HG03571 (cell line): ENCODE measurements around the gene DNMT1.
"Not testable (repeated sequence)": the region's sequence is repeated elsewhere in the genome, so short reads cannot be mapped to it uniquely, and the experiment has no call there.

Experiments used
- ATAC-seq: cut with Tn5 transposase; IDR thresholded peaks from one replicate; pipeline ENCODE4 v1.9.1; 2021; ENCODE audit not compliant: unreplicated experiment

DNMT1 gene

DNA sequence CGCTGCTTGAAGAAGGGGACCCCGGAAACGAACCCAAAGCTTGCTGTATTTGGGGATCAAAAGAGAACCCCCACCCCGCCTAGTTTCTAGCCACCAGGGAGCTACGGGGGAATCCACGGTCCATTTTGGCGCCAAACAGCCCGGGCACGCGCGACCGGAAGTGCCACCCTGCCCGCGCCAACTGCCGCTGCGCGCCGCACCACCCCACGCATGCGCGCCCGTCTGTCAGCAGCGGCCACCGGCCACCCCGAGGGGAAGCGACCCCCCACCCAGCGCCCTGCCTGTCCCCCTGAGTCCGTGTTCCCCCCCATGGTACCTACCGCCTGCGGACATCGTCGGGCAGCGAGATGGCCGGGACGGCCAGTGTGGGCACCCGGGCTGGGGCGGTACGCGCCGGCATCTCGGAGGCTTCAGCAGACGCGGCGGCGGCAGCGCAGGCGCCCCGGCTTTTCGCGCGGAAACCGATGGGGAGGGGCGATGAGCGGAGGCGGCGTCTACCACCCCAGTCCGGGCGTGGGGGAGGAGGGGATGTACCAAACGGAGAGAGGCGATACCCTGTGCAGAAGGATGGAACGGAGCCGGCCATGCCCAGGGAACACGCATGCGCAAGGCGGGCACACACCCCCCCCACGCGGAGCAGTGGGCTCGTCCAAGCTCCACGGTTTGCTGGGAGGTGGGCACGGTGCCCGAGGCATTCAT lies at the start of gene DNMT1:
DNMT1 (minus strand) TSS at position 454 of the 699 bp plus-strand sequence; CDS start at position 400, 54 bp downstream.
- ATAC-seq, result peak; percentile 64

DNA sequence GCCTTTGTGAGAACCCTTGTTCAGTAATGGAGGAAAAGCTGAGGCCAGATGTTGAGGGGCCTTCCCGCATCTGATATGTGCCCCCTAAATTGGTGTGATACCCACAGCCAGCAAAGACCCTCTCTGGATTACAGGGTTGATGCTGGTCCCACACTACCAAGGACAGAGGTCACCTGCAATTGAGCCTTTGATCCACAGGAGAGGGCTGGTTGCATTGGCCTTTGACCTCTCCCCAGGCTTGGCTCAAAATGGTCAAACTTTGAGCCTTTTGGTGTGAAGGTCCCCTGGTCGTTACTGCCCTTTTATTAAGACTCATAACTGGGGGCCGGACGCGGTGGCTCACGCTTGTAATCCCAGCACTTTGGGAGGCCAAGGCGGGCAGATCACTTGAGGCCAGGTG lies 48.9 kb upstream of the DNMT1 start:
- no peak for ATAC-seq

DNA sequence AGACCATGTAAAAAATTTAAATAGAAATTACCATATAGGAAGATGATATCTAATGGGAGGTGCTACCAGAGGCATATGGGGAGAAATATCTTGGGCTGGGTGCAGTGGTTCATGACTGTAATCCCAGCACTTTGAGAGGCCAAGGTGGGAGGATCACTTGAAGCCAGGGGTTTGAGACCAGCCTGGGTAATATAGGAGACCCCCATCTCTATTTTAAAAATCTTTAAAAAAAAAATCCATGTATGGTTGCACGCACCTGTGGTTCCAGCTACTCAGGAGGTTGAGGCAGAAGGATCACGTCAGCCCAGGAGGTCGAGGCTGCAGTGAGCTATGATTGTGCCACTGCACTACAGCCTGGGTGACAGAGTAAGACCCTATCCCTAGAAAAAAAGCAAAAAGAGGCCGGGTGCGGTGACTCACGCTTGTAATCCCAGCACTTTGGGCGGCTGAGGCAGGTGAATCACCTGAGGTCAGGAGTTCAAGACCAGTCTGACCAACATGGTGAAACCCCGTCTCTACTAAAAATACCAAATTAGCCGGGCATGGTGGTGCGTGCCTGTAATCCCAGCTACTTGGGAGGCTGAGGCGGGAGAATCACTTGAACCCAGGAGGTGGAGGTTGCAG lies 47.2 kb upstream of the DNMT1 start:
- not testable (repeated sequence) for ATAC-seq

DNA sequence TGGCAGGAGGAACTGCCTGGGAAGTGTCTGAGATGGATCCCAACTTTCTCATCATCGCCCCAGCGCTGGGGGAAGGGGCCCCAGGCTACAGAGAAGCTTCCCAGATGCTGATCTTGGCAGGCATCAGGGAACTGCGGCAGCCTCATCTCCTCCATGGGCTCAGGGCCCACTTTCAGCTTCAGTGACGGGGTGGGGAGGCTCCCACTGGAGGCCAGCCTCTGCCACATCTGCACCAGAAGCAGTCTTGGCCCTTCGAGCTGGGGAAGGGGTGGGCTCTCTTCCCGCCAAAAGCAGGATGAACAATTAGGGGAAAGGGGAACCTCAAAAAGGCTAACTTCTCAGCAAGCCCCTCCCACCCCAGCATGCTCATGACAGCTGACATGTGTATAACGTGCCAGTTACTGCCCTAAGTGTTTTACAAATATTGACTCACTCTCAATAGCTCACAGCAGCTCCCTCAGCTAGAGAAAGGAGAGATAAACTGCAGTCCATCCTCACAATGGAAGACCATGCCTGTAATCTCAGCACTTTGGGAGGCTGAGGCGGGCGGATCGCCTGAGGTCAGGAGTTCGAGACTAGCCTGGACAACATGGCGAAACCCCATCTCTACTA lies 43.5 kb upstream of the DNMT1 start:
- no peak for ATAC-seq

DNA sequence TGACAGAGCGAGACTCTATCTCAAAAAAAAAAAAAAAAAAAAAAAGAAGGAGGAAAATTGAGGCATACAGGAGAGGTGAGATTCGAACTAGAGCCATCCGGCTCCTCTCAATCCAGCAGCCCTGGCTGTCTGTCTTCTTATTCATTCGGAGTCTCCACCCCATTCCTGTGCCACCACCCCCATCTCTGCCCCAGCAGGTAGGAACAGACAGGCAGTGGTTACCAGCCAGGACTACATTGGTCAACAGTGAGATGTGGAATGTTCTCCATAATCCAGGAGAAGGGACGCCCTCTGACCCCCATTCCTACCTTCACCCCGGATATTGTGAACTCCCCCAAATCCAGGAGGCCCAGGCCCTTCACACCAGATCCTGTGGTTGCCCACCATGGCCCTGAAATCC lies 42.9 kb upstream of the DNMT1 start:
- no peak for ATAC-seq

DNA sequence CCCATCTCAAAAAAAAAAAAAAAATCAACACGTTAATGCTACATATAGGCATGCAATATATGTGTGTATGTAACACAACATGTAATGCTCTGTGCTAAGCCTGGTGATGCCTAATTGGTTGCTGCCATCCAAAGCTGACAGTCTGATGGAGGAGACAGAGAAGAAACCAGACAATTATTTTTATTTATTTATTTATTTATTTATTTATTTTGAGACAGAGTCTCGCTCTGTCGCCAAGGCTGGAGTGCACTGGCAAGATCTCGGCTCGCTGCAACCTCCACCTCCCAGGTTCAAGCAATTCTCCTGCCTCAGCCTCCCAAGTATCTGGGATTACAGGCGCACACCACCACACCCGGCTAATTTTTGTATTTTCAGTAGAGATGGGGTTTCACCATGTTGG lies 40.7 kb upstream of the DNMT1 start:
- not testable (repeated sequence) for ATAC-seq

DNA sequence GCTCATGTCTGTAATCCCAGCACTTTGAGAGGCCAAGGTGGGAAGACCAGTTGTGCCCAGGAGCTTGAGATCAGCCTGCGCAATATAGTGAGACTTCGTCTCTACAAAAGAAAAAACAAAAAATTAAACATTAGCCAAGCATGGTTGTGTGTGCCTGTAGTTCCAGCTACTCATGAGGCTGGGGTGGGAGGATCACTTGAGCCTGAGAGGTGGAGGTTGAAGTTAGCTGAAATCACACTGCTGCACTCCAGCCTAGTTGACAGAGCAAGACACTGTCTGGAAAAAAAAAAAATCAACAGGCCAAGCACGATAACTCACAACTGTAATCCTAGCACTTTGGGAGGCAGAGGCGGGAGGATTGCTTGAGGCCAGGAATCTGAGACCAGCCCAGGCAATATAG lies 40.2 kb upstream of the DNMT1 start:
- ATAC-seq, result no peak

DNA sequence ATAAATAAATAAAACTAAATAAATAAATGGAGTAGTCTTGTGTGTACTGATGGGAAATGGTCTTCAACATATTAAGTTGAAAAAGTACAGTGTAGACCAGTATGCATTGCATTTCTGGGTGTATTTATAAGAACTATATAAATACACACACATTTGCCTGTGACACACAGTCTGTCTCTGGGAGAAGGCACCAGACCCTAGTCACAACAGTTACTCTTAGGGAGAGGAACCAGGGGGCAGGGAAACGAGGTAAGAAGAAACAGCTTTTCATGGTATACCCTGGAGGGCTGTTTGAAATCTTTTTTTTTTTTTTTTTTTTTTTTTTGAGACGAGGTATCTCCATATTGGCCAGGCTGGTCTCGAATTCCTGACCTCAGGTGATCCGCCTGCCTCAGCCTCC lies 39.2 kb upstream of the DNMT1 start:
- no peak for ATAC-seq

DNA sequence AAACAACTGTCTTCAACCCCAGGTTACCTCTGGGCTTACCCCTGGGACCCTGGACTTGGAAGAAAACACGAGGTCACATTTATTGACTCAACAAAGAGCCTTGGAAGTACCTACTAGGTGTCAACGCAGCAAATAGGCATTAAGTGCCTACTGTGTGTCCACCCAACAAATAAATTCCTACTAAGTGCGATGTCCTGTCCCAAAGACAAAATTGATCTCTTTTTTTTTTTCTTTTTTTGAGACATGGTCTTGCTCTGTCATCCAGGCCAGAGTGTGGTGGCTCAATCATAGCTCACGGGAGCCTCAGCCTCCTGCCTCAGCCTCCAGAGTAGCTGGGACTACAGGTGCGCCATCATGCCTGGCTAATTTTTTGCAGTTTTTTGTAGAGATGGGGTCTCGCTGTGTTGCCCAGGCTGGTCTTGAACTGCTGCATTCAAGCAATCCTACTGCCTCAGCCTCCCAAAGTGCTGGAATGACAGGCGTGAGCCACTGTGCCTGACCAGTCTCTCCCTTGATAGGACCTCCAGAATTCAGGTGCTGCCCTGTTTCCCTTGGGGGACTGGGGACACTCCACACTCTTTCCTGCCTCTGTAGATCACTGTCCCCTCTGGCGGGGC lies 37.0 kb upstream of the DNMT1 start:
- peak; percentile 3 for ATAC-seq

DNA sequence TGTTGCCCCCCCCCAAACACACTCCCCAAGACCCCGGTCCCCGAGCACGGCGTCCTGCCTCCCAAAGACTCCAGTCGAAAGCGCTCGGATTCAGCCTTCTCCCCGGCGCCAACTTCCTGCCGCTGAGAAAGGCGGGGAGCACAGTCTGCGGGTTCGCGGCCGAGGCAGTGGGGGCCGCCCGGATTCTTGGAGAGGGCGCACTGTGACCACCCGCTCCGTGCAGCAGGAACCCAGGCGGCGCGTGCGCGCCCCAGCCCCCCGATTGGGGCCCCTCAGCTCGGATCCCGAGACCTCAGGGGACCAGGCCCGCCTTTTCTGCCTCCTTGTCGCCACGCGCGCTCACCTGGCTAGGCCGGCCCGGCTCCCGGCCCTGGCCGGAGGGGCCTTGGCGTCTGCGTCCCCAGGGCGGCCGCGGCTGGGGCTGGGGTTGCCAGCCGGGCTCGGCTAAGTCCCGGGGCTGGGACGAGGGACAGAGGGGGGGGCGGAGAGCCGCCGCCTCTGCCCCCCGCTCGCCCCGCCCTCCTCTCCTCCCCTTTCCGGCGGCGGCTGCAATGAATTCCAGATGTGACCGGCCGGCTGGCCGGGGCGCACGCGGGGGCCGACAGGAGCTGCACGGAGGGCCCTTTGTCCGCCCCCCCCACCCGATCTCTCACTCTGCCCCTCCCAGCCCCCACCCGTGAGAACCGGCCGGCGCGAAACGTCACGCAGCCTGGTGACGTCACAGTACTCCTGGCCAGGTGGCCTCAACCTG lies 36.3 kb upstream of the DNMT1 start, which contains the start of gene S1PR2:
S1PR2 (minus strand) TSS at position 471 of the 751 bp plus-strand sequence. CDS start 6,426 bp downstream, outside the sequence.
- ATAC-seq, result peak; percentile 30

DNA sequence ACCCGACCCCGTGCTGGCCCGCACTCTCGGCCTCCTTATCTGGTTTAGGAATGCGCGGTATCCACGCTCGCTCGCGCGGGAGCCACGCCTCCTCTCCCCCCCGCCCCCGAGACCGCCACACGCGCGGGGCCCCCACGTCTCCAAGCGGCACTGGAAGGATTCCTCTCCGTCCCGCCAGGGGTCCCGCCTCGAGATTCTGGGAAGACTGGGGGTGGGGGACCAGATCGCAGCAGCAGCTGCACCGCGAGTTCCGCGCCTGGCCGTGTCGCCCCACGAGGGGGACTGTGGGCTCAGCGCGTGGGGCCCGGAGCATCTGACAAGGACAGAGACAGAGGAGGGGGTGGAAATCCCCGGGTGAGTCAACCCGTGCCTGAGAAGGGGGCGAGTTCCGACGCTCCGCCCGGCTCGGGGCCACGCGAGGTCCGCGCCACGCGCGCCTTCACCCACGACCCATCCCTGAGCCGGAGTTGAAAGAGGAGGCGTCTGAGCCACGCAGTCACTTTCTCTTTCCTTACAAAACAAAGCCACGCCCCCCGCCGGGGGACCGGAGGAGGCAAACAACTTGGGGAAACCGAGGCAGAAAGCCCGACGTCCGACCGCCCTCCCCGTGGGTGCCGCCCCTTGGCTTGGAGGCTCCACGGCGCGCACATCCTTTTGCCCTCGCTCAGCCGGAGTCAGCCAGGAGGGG lies 35.6 kb upstream of the DNMT1 start:
- no peak for ATAC-seq

DNA sequence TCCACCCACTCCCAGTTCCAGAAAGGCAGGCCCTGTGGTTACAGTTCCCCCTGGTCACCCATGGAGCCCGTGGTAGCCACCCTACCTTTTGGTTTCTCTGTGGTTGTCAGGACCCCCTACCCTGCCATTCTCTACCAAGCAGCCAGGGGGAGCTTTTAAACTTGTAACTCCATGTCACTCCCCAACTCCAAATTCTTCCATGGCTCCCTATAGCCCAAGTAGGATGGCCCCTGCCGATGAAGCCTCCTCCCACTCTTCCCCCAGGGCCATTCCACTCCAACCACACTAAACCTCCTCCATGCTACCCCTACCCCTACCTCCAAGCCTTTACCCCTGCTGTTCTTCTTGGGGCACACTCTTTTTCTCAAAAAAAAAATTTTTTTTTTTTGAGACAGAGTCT lies 34.2 kb upstream of the DNMT1 start:
- no peak for ATAC-seq

DNA sequence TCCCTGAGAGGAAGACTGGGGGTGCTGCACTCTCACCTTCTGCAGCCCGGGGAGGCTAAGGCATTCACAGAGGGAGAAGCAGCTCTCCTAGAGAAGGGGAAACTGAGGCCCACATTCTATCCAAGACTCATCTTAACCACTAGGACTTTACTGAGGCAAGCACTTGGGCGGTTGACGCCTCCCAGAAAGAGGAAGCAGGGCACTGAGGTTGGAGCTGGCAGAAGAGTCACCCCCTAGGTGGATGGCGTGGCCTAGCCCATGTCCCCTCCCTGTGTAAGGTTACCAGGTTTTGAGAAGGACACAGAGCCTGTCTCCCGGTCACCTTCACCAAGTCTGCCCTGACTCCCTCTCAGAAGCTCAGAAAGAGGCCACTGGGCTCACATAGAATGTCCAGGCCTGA lies 33.6 kb upstream of the DNMT1 start:
- no peak for ATAC-seq

DNA sequence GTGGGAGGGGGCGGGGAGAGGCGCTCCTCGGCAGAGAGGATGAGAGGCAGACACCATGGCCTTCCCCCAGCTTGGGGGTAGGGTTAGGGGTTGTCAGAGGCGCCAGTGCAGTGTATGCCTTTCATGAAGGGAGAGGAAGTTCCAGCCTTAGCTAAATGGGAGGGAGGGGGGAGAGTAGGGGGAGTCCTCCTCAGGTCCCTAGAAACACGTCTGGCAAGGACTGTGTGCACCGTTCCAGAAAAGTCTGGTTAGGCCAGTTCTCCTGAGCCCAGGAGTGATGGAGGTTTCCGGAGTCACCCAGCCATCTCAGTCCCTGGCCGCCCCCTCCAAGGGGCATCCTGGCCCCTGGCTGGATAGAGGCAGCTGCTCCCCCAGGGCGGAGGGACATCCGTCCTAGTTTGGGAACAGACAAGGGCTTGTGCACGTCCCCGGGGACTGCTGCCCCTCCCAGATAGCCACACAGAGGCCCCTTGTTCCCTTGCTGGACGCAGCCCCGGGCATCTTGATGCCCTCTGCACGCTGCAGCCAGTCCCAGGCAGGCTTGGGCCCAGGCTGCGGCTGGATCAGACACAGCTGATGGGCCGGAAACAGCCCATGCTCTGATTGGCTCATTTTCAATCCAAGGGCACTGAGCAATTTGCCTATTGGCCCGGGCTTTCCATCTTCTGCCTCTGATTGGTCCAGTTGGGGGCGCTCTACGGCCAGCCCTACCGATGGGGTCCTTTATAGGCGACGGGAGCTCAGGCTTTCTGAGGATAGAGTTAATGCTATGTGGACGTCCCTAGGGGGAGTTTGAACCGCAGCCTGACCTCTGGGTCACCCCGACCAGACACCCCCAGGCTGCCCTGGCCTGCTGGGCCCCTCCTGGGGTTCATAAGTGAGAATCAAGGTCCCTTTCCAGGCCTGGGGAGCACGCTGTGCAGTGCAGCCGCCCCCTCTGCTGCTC lies 32.5 kb upstream of the DNMT1 start:
- no peak for ATAC-seq

DNA sequence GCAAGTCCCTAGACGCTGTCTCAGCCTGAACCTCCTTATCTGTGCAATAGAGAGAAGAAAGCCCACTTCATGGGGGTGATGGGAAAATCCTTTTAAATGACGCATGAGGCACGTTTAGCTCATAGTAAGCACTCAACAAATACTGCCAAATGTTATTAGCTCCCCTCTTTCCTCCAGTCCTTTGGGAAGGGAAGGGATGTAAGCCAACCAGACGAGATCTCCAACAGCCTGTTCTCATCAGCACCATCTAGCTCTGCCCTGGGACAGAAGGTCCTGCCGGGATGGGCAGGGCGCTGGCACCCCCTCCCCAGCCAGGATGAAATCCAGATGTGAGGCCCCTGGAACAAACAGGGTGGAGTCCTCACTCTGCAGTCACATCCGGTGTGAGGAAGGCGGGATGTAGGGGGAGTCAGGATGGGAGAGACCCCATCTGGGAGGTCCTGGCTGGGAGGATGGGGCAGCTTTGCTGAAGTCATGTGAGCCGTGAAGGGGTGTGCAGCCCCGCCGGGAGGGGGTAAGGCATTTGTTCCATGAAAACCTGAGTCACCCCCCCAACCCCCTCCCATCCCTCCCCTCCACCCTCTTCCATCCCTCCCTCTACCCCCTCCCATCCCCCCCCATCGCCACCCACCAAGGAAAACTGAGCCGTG lies 31.7 kb upstream of the DNMT1 start:
- ATAC-seq, result no peak

DNA sequence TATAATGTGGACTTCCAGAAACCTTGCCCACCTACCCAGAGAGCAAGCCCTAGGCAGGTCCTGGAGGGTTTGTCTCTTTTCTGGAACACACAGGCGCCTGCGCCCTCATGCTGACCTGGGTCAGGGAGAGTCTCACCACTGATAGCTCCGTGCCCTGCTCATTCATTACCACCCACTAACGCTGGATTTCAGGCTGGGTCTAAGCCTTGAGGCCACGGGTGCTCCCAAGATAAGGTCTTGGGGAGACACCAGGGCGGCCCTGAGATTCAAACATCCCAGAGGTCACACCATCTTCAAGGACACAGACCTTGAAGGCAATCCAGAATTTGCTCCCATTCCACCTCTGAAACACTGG lies 31.2 kb upstream of the DNMT1 start:
- no peak for ATAC-seq

DNA sequence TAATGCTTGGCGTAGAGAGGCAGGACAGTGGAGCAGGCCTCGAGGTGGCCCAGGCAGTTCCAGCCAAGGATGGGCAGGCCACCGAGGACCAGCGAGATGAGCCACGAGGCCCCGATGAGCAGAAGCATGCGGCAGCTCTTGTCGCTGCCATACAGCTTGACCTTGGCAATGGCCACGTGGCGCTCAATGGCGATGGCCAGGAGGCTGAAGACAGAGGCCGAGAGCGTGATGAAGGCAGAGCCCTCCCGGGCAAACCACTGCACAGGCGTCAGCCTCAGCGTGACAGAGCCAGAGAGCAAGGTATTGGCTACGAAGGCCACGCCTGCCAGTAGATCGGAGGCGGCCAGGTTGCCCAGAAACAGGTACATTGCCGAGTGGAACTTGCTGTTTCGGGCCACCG lies 29.6 kb upstream of the DNMT1 start:
- no peak for ATAC-seq

DNA sequence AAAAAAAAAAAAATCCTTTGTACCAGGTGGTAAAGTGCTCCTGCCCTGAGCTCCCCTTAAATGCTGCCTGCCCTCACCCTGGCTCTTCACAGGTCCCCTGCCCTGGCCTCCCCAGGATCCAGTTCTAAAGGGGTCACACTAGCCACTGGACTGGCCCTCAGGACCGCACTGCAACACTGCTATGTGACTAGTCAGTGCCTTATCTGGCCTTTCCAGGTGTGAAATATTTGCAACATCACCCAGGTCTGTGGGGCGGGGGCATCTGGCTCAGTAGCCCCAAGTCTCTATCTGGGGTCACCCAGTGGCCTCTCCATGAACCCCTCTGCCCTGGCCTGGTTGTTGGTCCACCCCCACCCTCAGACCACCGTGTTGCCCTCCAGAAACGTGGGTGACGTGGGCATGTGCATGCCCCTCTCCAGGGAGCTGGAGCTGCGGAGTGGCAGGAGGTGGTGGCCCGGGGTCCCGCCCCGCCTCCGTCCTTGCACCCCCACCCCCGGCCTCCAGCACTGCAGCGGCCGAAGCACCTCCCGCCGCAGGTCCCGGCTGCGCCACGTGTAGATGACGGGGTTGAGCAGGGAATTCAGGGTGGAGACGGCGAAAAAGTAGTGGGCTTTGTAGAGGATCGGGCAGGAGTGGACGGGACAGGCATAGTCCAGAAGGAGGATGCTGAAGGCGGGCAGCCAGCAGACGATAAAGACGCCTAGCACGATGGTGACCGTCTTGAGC lies 28.9 kb upstream of the DNMT1 start:
- ATAC-seq, result no peak
